ENCODE measurements around the gene UROC1. TPM values are rescaled to one million over a fixed set of nuclear protein-coding genes. Genes with fewer than 3 reads are reported as not detected.
A peak's percentile ranks its signal among the peaks of the same experiment; 100 is the strongest.

UROC1 gene
- total and polyA plus RNA-seq, 5 donors from 2014 or later: not detected

GRCh38 chr3:126445506-126445905, 72.1 kb downstream of the UROC1 start:
- Histone ChIP-seq H3K4me3 (ENCODE audit: low read depth, low read length) (no peak overlapping the region), H3K9me3 (ENCODE audit: control insufficient read depth in 2 of 2, low read length in 2 of 2) (no peaks in the 10 kb centered on the region), H3K27ac (ENCODE audit: insufficient read depth, low read length, poor library complexity, severe bottlenecking) (no peak overlapping the region), H3K36me3 (ENCODE audit: control insufficient read depth, insufficient read depth, low read length) (peaks cover 40% of the 10 kb centered on the region), H3K4me1 (ENCODE audit: control insufficient read depth, insufficient read depth, low read length, poor library complexity, severe bottlenecking) (no peaks in the 10 kb centered on the region), H3K27me3 (ENCODE audit: control insufficient read depth, insufficient read depth, low read length) (no peaks in the 10 kb centered on the region)
- Mint-ChIP-seq H3K27ac (no peak overlapping the region), H3K4me3 (no peak overlapping the region), H3K9me3 (no peaks in the 10 kb centered on the region), H3K27me3 (no peaks in the 10 kb centered on the region), H3K4me1 (peaks cover 0 to 2% (median 0%) of the 10 kb centered on the region in 4 donors), H3K36me3 (peaks cover 4% of the 10 kb centered on the region)
- no peak for DNase-seq
- ATAC-seq (ENCODE audit: low read depth in 2 of 2): no peak

GRCh38 chr3:126442856-126443242, 74.7 kb downstream of the UROC1 start:
- DNase-seq (no peak), ATAC-seq (ENCODE audit: low read depth in 2 of 2) (peak in 1 of 2 donors; percentile 24)
- no peak overlapping the region for H3K4me3 Mint-ChIP-seq
- H3K27ac Mint-ChIP-seq: peak overlapping the region in 1 of 3 donors; percentile 26
- Histone ChIP-seq H3K4me3 (ENCODE audit: low read depth, low read length) (no peak overlapping the region), H3K9me3 (ENCODE audit: control insufficient read depth in 2 of 2, low read length in 2 of 2) (no peaks in the 10 kb centered on the region), H3K4me1 (ENCODE audit: control insufficient read depth, insufficient read depth, low read length, poor library complexity, severe bottlenecking) (no peaks in the 10 kb centered on the region), H3K36me3 (ENCODE audit: control insufficient read depth, insufficient read depth, low read length) (peaks cover 38% of the 10 kb centered on the region), H3K27me3 (ENCODE audit: control insufficient read depth, insufficient read depth, low read length) (no peaks in the 10 kb centered on the region), H3K27ac (ENCODE audit: insufficient read depth, low read length, poor library complexity, severe bottlenecking) (no peak overlapping the region)
- no peaks in the 10 kb centered on the region for H3K9me3 Mint-ChIP-seq
- H3K4me1 Mint-ChIP-seq: peaks cover 0 to 2% (median 0%) of the 10 kb centered on the region in 4 donors
- H3K36me3 Mint-ChIP-seq: peaks cover 18% of the 10 kb centered on the region
- no peaks in the 10 kb centered on the region for H3K27me3 Mint-ChIP-seq

GRCh38 chr3:126442094-126442855, 75.3 kb downstream of the UROC1 start:
- no peak for ATAC-seq (ENCODE audit: low read depth in 2 of 2)
- Histone ChIP-seq H3K4me1 (ENCODE audit: control insufficient read depth, insufficient read depth, low read length, poor library complexity, severe bottlenecking) (no peaks in the 10 kb centered on the region), H3K4me3 (ENCODE audit: low read depth, low read length) (no peak overlapping the region), H3K27ac (ENCODE audit: insufficient read depth, low read length, poor library complexity, severe bottlenecking) (no peak overlapping the region), H3K36me3 (ENCODE audit: control insufficient read depth, insufficient read depth, low read length) (peaks cover 37% of the 10 kb centered on the region), H3K9me3 (ENCODE audit: control insufficient read depth in 2 of 2, low read length in 2 of 2) (no peaks in the 10 kb centered on the region), H3K27me3 (ENCODE audit: control insufficient read depth, insufficient read depth, low read length) (no peaks in the 10 kb centered on the region)
- Mint-ChIP-seq H3K27ac (peak overlapping the region in 1 of 3 donors; percentile 69), H3K27me3 (no peaks in the 10 kb centered on the region), H3K4me3 (no peak overlapping the region), H3K9me3 (no peaks in the 10 kb centered on the region), H3K4me1 (peaks cover 0 to 2% (median 0%) of the 10 kb centered on the region in 4 donors), H3K36me3 (peaks cover 24% of the 10 kb centered on the region)
- DNase-seq: no peak

GRCh38 chr3:126441256-126441880, 76.2 kb downstream of the UROC1 start:
- Mint-ChIP-seq H3K36me3 (peaks cover 28% of the 10 kb centered on the region), H3K27ac (no peak overlapping the region), H3K4me1 (peaks cover 0 to 2% (median 0%) of the 10 kb centered on the region in 4 donors), H3K4me3 (no peak overlapping the region), H3K27me3 (no peaks in the 10 kb centered on the region), H3K9me3 (no peaks in the 10 kb centered on the region)
- no peaks in the 10 kb centered on the region for H3K9me3 ChIP-seq (ENCODE audit: control insufficient read depth in 2 of 2, low read length in 2 of 2)
- H3K4me3 ChIP-seq (ENCODE audit: low read depth, low read length): no peak overlapping the region
- peaks cover 43% of the 10 kb centered on the region for H3K36me3 ChIP-seq (ENCODE audit: control insufficient read depth, insufficient read depth, low read length)
- no peak for ATAC-seq (ENCODE audit: low read depth in 2 of 2)
- no peaks in the 10 kb centered on the region for H3K4me1 ChIP-seq (ENCODE audit: control insufficient read depth, insufficient read depth, low read length, poor library complexity, severe bottlenecking)
- no peak for DNase-seq
- H3K27me3 ChIP-seq (ENCODE audit: control insufficient read depth, insufficient read depth, low read length): no peaks in the 10 kb centered on the region
- H3K27ac ChIP-seq (ENCODE audit: insufficient read depth, low read length, poor library complexity, severe bottlenecking): no peak overlapping the region

GRCh38 chr3:126440709-126440995, 76.9 kb downstream of the UROC1 start:
- Histone ChIP-seq H3K27me3 (ENCODE audit: control insufficient read depth, insufficient read depth, low read length) (no peaks in the 10 kb centered on the region), H3K36me3 (ENCODE audit: control insufficient read depth, insufficient read depth, low read length) (peaks cover 44% of the 10 kb centered on the region), H3K27ac (ENCODE audit: insufficient read depth, low read length, poor library complexity, severe bottlenecking) (no peak overlapping the region), H3K4me3 (ENCODE audit: low read depth, low read length) (no peak overlapping the region), H3K4me1 (ENCODE audit: control insufficient read depth, insufficient read depth, low read length, poor library complexity, severe bottlenecking) (no peaks in the 10 kb centered on the region), H3K9me3 (ENCODE audit: control insufficient read depth in 2 of 2, low read length in 2 of 2) (no peaks in the 10 kb centered on the region)
- Mint-ChIP-seq H3K27ac (peak overlapping the region in 1 of 3 donors; percentile 86), H3K36me3 (peaks cover 28% of the 10 kb centered on the region), H3K4me1 (no peaks in the 10 kb centered on the region), H3K9me3 (no peaks in the 10 kb centered on the region), H3K4me3 (no peak overlapping the region), H3K27me3 (no peaks in the 10 kb centered on the region)
- ATAC-seq (ENCODE audit: low read depth in 2 of 2): no peak
- no peak for DNase-seq

- Histone ChIP-seq H3K4me1 (ENCODE audit: control insufficient read depth, insufficient read depth, low read length, poor library complexity, severe bottlenecking) (no peaks in the 10 kb centered on the region), H3K9me3 (ENCODE audit: control insufficient read depth in 2 of 2, low read length in 2 of 2) (no peaks in the 10 kb centered on the region), H3K36me3 (ENCODE audit: control insufficient read depth, insufficient read depth, low read length) (peaks cover 44% of the 10 kb centered on the region), H3K27ac (ENCODE audit: insufficient read depth, low read length, poor library complexity, severe bottlenecking) (no peak overlapping the region), H3K4me3 (ENCODE audit: low read depth, low read length) (no peak overlapping the region), H3K27me3 (ENCODE audit: control insufficient read depth, insufficient read depth, low read length) (no peaks in the 10 kb centered on the region)
- ATAC-seq (ENCODE audit: low read depth in 2 of 2): no peak
- H3K27ac Mint-ChIP-seq: peak overlapping the region in 1 of 3 donors; percentile 54
- no peak for DNase-seq
- no peaks in the 10 kb centered on the region for H3K27me3 Mint-ChIP-seq
- H3K4me3 Mint-ChIP-seq: no peak overlapping the region
- H3K4me1 Mint-ChIP-seq: no peaks in the 10 kb centered on the region
- peaks cover 28% of the 10 kb centered on the region for H3K36me3 Mint-ChIP-seq
- no peaks in the 10 kb centered on the region for H3K9me3 Mint-ChIP-seq
Measured at GRCh38 chr3:126439968-126440708, 77.4 kb downstream of the UROC1 start.

- Mint-ChIP-seq H3K4me1 (no peaks in the 10 kb centered on the region), H3K27me3 (peaks cover 3% of the 10 kb centered on the region), H3K36me3 (peaks cover 30% of the 10 kb centered on the region), H3K27ac (peak overlapping the region in 1 of 3 donors; percentile 54), H3K9me3 (no peaks in the 10 kb centered on the region), H3K4me3 (no peak overlapping the region)
- Histone ChIP-seq H3K4me3 (ENCODE audit: low read depth, low read length) (no peak overlapping the region), H3K36me3 (ENCODE audit: control insufficient read depth, insufficient read depth, low read length) (peaks cover 42% of the 10 kb centered on the region), H3K27ac (ENCODE audit: insufficient read depth, low read length, poor library complexity, severe bottlenecking) (no peak overlapping the region), H3K9me3 (ENCODE audit: control insufficient read depth in 2 of 2, low read length in 2 of 2) (no peaks in the 10 kb centered on the region), H3K27me3 (ENCODE audit: control insufficient read depth, insufficient read depth, low read length) (no peaks in the 10 kb centered on the region), H3K4me1 (ENCODE audit: control insufficient read depth, insufficient read depth, low read length, poor library complexity, severe bottlenecking) (no peaks in the 10 kb centered on the region)
- DNase-seq: no peak
- ATAC-seq (ENCODE audit: low read depth in 2 of 2): no peak
Measured at GRCh38 chr3:126439346-126439967, 78.1 kb downstream of the UROC1 start.

All from CD4-positive, CD25-positive, alpha-beta regulatory T cell (primary cell).